Urinary bladder (tissue), 2 donors: ENCODE measurements around the gene BNIP2. TPM values are rescaled to one million over a fixed set of nuclear protein-coding genes. Genes with fewer than 3 reads are reported as not detected.

ENCODE experiments used
- polyA plus RNA-seq: library from polyadenylated mRNA; stranded (reverse); fragments of 200-250 nt; gene quantifications from one replicate; pipeline ENCODE4 v1.2.3, GENCODE V29; 2013
- total RNA-seq: library from RNA; depleted of rRNA; stranded (reverse); fragments of >200 nt; gene quantifications from one replicate; pipeline ENCODE4 v1.2.3, GENCODE V29; 2014
- donor health status: healthy.

The BNIP2 gene
- total and polyA plus RNA-seq, 2 donors: 57.7 to 115 TPM

Other genes with a start within 250 kb of the BNIP2 start
- not detected for gene GCNT3, start 77.5 kb downstream of the BNIP2 start, total RNA-seq
- gene GCNT3, start 77.5 kb downstream of the BNIP2 start, polyA plus RNA-seq: 0.04 TPM
- 37.9 TPM for gene GTF2A2, start 31.8 kb downstream of the BNIP2 start, total RNA-seq
- 76.9 TPM for gene GTF2A2, start 31.8 kb downstream of the BNIP2 start, polyA plus RNA-seq